ENCODE measurements around the gene GKN2.

GKN2 gene

GRCh38 chr2:68952887-68953521 is at the start of gene GKN2:
Gene GKN2 (minus strand): TSS chr2:68952893. CDS start chr2:68952861, 32 bp downstream.
- no peak within 1 kb of the TSS for H3K27ac ChIP-seq
- no peak for TF ChIP-seq CTCF (conservative IDR thresholded peaks at IDR 0.05)

GRCh38 chr2:69001879-69002278 is 49.2 kb upstream of the GKN2 start:
- H3K27ac ChIP-seq, result no peak overlapping the region
- TF ChIP-seq CTCF (conservative IDR thresholded peaks at IDR 0.05), result no peak

- no peak for TF ChIP-seq CTCF (conservative IDR thresholded peaks at IDR 0.05)
Measured at GRCh38 chr2:68997401-68997800, 44.7 kb upstream of the GKN2 start.

GRCh38 chr2:68995916-68996315 is 43.2 kb upstream of the GKN2 start:
- no peak for TF ChIP-seq CTCF (conservative IDR thresholded peaks at IDR 0.05)

More at GRCh38 chr2:68997401-68997800, 44.7 kb upstream of the GKN2 start:
- H3K27ac ChIP-seq, result no peak overlapping the region

GRCh38 chr2:68994864-68995263 is 42.2 kb upstream of the GKN2 start:
- no peak overlapping the region for H3K27ac ChIP-seq
- no peak for TF ChIP-seq CTCF (conservative IDR thresholded peaks at IDR 0.05)

More at GRCh38 chr2:68995916-68996315, 43.2 kb upstream of the GKN2 start:
- H3K27ac ChIP-seq, result no peak overlapping the region

- no peak overlapping the region for H3K27ac ChIP-seq
- no peak for TF ChIP-seq CTCF (conservative IDR thresholded peaks at IDR 0.05)
Measured at GRCh38 chr2:68993660-68994059, 41.0 kb upstream of the GKN2 start.

- no peak overlapping the region for H3K27ac ChIP-seq
Measured at GRCh38 chr2:68992933-68993332, 40.2 kb upstream of the GKN2 start.

More at GRCh38 chr2:68992933-68993332, 40.2 kb upstream of the GKN2 start:
- TF ChIP-seq CTCF (conservative IDR thresholded peaks at IDR 0.05), result no peak
